SJCRH30 (cell line): ENCODE results near the gene FLT3. TPM values are rescaled to one million over a fixed set of nuclear protein-coding genes. Genes with fewer than 3 reads are reported as not detected.
"Not testable (repeated sequence)": the region's sequence is repeated elsewhere in the genome, so short reads cannot be mapped to it uniquely, and the experiment has no call there.

Experiments
- DNase-seq, 2 experiments: peaks; one replicate each; pipeline ENCODE4 v3.0.0-alpha.2; 2015 to 2020
- H3K27ac ChIP-seq: fragments of 250-450 bp; sonication (Bioruptor Pico); 2 replicates; pipeline ENCODE4 v1.5.1; 2020; ENCODE audit warnings: mild to moderate bottlenecking, moderate library complexity
- H3K27me3 ChIP-seq: fragments of 250-450 bp; sonication (Bioruptor Pico); 2 replicates; pipeline ENCODE4 v1.5.1; 2020; ENCODE audit warnings: mild to moderate bottlenecking, moderate library complexity
- H3K36me3 ChIP-seq: fragments of 250-450 bp; sonication (Bioruptor Pico); 2 replicates; pipeline ENCODE4 v1.5.1; 2020; ENCODE audit warnings: mild to moderate bottlenecking, moderate library complexity
- H3K4me1 ChIP-seq: fragments of 250-450 bp; sonication (Bioruptor Pico); 2 replicates; pipeline ENCODE4 v1.5.1; 2020; ENCODE audit warnings: mild to moderate bottlenecking, moderate library complexity
- H3K4me3 ChIP-seq: fragments of 250-450 bp; sonication (Bioruptor Pico); 2 replicates; pipeline ENCODE4 v1.5.1; 2020; ENCODE audit warnings: mild to moderate bottlenecking, moderate library complexity
- H3K9me3 ChIP-seq: fragments of 250-450 bp; sonication (Bioruptor Pico); replicated peaks from 2 replicates; pipeline ENCODE4 v1.5.1; 2020; ENCODE audit warnings: mild to moderate bottlenecking, moderate library complexity
- total RNA-seq: library from RNA; depleted of rRNA; stranded (reverse); fragments of >200 nt; shearing (Covaris generic); gene quantifications from 2 replicates; pipeline ENCODE4 v1.2.3, GENCODE V29; 2014

FLT3 gene
- total RNA-seq, 1 experiment from 2014 or later: not detected

DNA sequence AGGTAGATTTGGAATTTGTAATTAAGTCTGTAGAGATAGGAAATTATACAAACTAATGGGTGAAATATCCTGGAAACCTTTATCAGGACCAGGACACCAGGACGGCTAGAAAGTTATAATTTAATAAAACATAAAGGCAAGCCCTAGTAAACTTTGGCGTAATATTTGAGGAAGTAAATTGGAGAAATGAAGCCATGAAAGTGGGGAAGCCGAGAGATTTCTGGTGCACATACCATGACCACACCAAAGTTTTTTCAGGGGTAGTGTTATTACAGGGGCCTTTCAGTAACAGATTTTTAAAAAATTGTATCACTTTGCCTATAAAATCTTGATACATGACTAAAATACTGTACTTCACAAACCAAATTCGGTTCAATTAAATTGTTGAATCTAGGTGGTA is 57.2 kb downstream of the FLT3 start:
- Histone ChIP-seq H3K4me3 (no peak overlapping the region), H3K36me3 (no peaks in the 10 kb centered on the region), H3K27me3 (no peaks in the 10 kb centered on the region; the same call in 1 of the 2 replicates), H3K4me1 (no peaks in the 10 kb centered on the region), H3K27ac (no peak overlapping the region), H3K9me3 (0 out of 2 replicates have a peak, but pooled peaks cover 4% of the 10 kb centered on the region)
- no peak for DNase-seq

DNA sequence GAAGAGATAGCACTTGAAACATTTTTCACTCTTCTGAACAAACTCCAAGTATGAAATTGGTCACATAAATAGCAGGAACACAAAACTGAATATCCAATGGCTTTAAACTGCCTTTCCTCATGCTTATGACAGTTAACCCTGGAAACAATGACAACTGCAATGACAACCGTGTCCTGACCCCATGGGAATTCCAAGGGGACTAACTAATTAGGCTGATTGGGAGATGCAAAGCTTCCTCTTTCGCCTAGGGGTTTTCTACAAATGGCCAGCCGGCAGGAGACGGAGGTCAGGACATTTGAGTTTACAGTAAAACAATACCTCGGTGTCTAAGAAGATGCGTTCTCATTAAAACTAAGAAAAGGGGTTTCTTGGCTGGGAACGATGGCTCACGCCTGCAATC is 58.9 kb downstream of the FLT3 start:
- Histone ChIP-seq H3K27me3 (no peaks in the 10 kb centered on the region; the same call in 1 of the 2 replicates), H3K9me3 (0 out of 2 replicates have a peak, but pooled peaks cover 4% of the 10 kb centered on the region), H3K27ac (no peak overlapping the region), H3K4me1 (no peaks in the 10 kb centered on the region), H3K36me3 (no peaks in the 10 kb centered on the region), H3K4me3 (no peak overlapping the region)
- DNase-seq: no peak

DNA sequence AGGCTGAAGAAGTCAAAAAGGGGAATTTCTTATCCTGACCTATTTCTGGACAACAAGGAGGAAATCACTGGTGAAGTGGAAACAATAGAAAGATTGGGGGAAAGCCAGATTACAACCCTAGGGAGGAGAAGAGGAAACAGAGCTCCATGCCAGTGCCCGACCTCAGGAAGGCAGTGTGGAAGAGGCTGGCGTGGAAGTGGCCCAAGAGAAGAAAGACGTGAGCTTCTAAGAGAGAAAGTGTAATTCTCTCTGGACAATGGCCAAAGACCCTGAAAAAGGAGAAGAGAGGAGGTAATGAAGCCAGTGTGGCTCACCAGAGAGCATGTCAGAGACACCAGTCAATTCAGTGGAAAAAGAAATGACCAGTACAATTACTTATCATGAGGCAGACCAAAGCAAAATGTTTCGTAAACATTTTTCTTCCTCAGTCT is 59.3 kb downstream of the FLT3 start:
- no peaks in the 10 kb centered on the region; the same call in 1 of the 2 replicates for H3K27me3 ChIP-seq
- H3K27ac ChIP-seq: no peak overlapping the region
- H3K4me1 ChIP-seq: no peaks in the 10 kb centered on the region
- no peak for DNase-seq
- H3K4me3 ChIP-seq: no peak overlapping the region
- 0 out of 2 replicates have a peak, but pooled peaks cover 4% of the 10 kb centered on the region for H3K9me3 ChIP-seq
- no peaks in the 10 kb centered on the region for H3K36me3 ChIP-seq

DNA sequence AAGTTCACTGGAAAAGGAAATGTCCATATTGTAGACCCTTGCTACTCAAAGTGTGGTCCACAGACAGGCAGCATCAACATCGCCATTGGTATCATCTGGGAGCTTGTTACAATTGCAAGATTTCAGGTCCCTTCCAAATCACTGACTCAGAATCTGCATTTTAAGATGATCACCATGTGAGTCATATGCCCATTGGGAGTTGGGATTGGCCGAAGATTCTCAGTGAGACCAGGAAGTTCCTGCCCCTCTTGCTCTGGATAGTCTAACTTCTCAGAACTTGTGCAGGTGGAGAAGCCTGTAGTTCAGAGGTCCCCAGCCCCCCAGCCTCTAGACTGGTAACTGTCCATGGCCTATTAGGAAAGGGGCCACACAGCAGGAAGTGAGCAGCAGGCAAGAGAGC is 63.0 kb downstream of the FLT3 start:
- Histone ChIP-seq H3K4me3 (no peak overlapping the region), H3K27me3 (no peaks in the 10 kb centered on the region), H3K9me3 (no peaks in the 10 kb centered on the region), H3K4me1 (no peaks in the 10 kb centered on the region), H3K27ac (no peak overlapping the region), H3K36me3 (no peaks in the 10 kb centered on the region)
- DNase-seq: peak in 1 of 2 experiments; percentile 23

DNA sequence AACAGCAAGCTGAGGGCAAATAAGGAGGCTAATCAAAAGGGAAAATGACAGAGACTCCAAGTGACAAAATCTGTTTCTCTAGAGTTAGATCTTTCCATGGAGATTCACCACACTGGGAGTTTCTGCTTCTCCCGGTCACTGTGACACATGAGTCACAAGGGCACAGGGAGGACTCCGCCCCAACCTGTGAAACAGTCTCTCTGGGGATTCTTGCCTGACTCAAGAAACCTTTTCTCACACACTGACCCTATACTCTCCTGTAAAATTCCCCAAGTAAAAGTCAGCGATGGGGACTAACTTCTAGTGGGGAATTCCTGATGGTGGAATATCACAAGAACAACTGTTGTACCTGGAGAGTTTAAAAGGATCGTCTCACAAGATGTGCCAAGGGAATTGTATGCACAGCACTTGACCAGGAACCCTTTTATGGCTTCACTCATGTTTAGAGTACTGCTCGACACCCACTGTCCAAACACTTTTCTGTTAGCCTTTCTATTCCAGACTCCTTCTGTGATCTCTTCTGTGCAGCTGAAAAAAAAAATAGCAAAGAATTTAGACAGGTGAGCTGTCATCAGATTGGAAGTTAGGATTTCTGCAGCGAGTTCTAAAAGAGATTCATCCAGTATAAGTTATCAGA is 65.1 kb downstream of the FLT3 start:
- no peaks in the 10 kb centered on the region for H3K36me3 ChIP-seq
- DNase-seq: no peak
- no peaks in the 10 kb centered on the region for H3K4me1 ChIP-seq
- H3K4me3 ChIP-seq: no peak overlapping the region
- no peaks in the 10 kb centered on the region for H3K27me3 ChIP-seq
- H3K9me3 ChIP-seq: no peaks in the 10 kb centered on the region
- no peak overlapping the region for H3K27ac ChIP-seq

DNA sequence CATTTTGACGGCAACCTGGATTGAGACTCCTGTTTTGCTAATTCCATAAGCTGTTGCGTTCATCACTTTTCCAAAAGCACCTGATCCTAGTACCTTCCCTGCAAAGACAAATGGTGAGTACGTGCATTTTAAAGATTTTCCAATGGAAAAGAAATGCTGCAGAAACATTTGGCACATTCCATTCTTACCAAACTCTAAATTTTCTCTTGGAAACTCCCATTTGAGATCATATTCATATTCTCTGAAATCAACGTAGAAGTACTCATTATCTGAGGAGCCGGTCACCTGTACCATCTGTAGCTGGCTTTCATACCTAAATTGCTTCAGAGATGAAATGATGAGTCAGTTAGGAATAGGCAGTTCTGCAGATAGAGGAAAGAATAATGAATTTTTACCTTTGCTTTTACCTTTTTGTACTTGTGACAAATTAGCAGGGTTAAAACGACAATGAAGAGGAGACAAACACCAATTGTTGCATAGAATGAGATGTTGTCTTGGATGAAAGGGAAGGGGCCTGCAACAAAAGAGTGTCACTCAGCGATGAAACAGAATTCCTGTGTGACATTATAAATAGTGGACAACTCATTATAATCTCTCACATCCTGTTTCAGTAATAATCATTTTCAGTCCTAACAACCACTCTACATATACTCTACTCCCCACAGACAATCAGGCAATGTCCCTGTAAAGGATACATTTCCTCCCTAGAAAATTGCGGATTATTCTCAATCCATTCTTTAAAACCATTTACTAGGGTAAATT is 66.3 kb downstream of the FLT3 start:
- H3K4me1 ChIP-seq: no peaks in the 10 kb centered on the region
- peaks cover 9% of the 10 kb centered on the region; the same call in 1 of the 2 replicates for H3K27me3 ChIP-seq
- no peak overlapping the region for H3K4me3 ChIP-seq
- no peaks in the 10 kb centered on the region for H3K36me3 ChIP-seq
- no peak overlapping the region for H3K27ac ChIP-seq
- no peak for DNase-seq
- H3K9me3 ChIP-seq: no peaks in the 10 kb centered on the region

DNA sequence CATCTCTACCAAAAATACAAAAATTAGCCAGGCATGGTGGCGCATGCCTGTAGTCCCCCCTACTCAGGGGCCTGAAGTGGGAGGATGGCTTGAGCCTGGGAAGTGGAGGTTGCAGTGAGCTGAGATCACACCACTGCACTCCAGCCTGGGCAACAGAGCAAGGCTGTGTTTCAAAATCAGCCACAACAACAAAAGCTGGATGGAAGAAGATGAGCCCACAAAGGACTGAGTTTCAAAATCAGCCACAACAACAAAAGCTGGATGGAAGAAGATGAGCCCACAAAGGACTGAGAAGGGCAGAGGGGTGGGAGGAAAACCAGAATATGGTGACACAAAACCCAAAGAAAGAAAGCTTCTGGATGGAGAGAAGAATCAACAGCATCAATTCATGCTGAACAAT is 67.9 kb downstream of the FLT3 start:
- not testable (repeated sequence) for H3K4me3 ChIP-seq, H3K27me3 ChIP-seq, DNase-seq, H3K4me1 ChIP-seq, H3K27ac ChIP-seq, H3K9me3 ChIP-seq, H3K36me3 ChIP-seq

DNA sequence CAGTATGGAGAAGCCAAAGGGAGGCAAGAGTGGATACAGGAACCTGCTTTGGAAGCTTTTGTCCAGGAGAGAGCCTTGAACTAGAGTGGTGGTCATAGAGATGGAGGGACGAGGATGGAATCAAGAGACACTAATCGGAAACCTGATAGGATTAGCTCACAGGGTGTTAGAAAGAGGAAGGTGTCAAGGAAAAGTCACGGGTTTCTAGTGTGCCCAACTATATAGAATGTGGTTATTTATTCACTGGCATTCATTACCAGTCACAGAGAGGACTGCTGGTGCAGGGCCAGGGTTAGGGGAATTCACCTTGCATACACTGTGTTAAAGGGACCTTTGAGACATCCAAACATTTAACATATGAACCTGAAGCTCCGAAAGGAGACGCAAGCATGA is 68.5 kb downstream of the FLT3 start:
- no peaks in the 10 kb centered on the region for H3K36me3 ChIP-seq
- no peak for DNase-seq
- H3K4me3 ChIP-seq: no peak overlapping the region
- H3K27me3 ChIP-seq: peaks cover 9% of the 10 kb centered on the region; the same call in 1 of the 2 replicates
- no peaks in the 10 kb centered on the region for H3K4me1 ChIP-seq
- no peaks in the 10 kb centered on the region for H3K9me3 ChIP-seq
- no peak overlapping the region for H3K27ac ChIP-seq

DNA sequence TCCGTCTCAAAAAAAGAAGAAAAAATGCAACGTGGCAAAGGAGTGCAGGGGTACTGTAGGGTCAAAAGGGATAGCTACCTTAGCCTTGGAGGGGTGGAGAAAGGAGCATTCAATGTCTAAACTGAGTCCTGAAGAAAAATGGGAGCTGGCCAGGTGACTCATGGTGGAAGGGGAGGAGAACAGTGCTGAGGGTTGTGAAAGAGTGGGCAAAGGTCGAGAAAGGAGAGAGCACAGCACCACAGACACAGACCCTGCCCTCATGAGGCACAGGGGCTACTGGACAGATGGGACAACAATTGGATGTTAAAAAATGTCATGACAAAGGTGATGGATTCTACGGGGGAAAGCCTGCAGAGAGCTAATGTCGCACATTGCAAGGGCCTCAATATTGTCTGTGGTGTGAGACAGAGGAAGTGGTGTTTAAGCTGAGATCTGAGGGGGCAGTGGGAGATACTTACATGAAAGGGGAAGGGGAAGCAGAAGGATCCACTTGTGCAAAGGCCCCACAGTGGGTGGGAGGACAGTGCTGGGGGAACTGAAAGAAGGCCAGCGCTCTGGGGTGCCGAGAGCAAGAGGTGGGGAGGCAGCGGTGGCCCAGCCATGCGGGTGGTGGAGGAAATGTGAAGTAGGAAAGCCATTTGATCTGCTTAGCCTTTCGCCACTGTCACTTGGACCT is 69.0 kb downstream of the FLT3 start:
- no peaks in the 10 kb centered on the region for H3K4me1 ChIP-seq
- no peak overlapping the region for H3K27ac ChIP-seq
- H3K27me3 ChIP-seq: peaks cover 9% of the 10 kb centered on the region; the same call in 1 of the 2 replicates
- DNase-seq: no peak
- no peak overlapping the region for H3K4me3 ChIP-seq
- no peaks in the 10 kb centered on the region for H3K36me3 ChIP-seq
- no peaks in the 10 kb centered on the region for H3K9me3 ChIP-seq

DNA sequence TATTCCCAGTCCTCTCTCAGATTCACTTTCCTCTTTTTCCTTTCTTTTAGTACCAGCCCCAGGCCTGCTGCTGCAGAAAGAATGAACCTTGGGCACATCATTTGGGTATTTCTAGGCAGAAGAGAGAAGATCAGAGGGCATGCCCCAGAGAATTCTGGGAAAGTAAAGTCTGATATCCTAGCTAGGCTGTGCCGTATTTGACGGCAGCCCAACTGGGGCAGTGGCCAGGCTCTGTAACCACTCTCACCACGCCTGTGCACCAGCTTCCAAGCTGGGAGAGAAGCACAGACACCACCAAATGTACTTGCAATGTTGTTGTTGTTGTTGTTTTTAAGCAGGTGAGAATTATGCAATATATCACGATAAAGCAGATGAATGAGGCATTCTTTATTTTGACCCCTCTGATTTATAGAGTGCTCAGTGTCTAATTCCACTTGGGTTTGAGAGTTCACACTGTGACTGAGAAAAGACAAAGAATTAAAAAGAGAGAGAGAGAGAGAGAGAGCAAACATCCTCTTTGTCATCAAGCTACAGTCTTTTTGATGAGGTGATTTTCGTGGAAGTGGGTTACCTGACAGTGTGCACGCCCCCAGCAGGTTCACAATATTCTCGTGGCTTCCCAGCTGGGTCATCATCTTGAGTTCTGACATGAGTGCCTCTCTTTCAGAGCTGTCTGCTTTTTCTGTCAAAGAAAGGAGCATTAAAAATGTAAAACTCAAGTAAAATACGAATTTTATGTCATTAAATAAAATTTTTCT is 72.6 kb downstream of the FLT3 start:
- Histone ChIP-seq H3K36me3 (no peaks in the 10 kb centered on the region), H3K27me3 (peaks cover 9% of the 10 kb centered on the region), H3K9me3 (no peaks in the 10 kb centered on the region), H3K4me3 (no peak overlapping the region), H3K27ac (no peak overlapping the region), H3K4me1 (peaks cover 7% of the 10 kb centered on the region)
- DNase-seq: no peak

DNA sequence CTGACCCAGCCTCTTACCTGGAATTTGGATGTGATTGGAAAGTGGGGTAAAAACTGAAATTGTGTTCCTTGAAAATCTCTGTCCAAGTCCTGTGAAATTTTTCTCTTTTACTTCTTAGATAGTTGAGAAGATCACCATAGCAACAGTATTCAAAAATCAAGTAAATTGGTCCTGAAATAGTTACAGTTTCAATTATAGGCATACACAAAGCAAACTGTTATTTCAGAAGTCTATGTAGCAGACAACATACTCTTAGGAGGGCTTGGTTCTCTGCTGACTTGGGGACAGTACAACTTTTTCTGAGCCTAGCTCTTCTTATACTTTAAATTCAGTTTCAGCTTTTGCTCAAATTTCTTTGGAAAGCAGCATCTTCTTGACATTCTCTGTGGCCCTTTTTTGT is 73.3 kb downstream of the FLT3 start:
- DNase-seq: no peak
- no peak overlapping the region for H3K4me3 ChIP-seq
- H3K36me3 ChIP-seq: no peaks in the 10 kb centered on the region
- no peak overlapping the region for H3K27ac ChIP-seq
- H3K4me1 ChIP-seq: peaks cover 11% of the 10 kb centered on the region
- H3K9me3 ChIP-seq: no peaks in the 10 kb centered on the region
- peaks cover 9% of the 10 kb centered on the region for H3K27me3 ChIP-seq

DNA sequence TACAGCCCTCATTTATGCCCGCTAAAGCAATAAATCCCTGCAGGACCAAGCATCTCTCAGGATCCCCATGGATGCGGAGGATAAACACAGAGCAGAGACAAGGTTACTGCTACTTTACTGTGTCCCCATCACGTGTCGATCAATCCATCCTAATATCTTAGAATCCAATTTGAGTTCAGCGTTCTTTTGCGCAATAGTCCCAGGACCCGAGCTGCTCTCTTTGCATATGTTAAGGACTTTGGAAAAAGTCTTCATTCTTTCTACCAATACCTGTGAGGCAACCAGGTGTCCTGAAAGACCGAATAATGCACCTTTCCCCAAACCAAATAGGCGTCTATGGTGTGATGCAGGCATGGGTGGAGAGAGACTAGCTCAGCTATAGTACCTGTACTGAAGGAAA is 73.9 kb downstream of the FLT3 start:
- DNase-seq: no peak
- no peak overlapping the region for H3K27ac ChIP-seq
- H3K27me3 ChIP-seq: peaks cover 9% of the 10 kb centered on the region
- H3K4me1 ChIP-seq: peaks cover 11% of the 10 kb centered on the region
- no peak overlapping the region for H3K4me3 ChIP-seq
- H3K36me3 ChIP-seq: no peaks in the 10 kb centered on the region
- no peaks in the 10 kb centered on the region for H3K9me3 ChIP-seq

DNA sequence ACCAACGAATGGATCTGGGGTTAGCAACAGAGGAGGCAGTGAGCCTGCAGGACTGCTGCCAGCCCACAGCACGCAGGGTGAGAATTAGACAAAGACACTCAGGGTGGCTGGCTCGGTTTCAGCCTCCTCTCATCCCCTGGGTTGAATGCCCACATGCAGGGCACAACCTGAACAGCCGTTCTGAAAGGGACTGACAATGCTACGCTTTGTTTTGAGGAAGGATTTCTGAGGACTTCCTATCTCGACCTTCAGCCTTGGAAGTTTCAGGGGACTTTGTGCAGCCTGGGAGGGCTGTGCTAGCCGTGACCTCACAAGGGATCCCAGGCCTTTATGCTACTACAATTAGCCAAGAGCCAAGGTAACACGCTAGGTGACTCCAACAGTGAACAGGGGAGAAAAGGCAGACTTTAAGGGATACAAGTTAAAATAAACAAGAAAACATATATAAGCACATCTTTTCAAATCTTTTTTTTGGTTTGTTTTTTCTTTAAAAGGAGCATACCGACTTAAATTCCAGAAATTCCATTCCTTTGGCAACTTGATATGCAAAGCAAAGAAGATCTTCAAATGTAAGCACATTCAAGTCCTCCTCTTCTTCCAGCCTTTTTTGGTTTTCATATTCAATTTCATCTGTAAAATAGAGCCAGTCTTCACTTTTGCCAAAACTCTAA is 77.4 kb downstream of the FLT3 start:
- Histone ChIP-seq H3K27ac (peak overlapping the region; percentile 27; the same call in 1 of the 2 replicates), H3K36me3 (no peaks in the 10 kb centered on the region), H3K4me1 (peaks cover 11% of the 10 kb centered on the region), H3K27me3 (peaks cover 1% of the 10 kb centered on the region), H3K9me3 (no peaks in the 10 kb centered on the region), H3K4me3 (peak overlapping the region; percentile 6; the same call in 1 of the 2 replicates)
- DNase-seq: peak; percentile 32 to 50

DNA sequence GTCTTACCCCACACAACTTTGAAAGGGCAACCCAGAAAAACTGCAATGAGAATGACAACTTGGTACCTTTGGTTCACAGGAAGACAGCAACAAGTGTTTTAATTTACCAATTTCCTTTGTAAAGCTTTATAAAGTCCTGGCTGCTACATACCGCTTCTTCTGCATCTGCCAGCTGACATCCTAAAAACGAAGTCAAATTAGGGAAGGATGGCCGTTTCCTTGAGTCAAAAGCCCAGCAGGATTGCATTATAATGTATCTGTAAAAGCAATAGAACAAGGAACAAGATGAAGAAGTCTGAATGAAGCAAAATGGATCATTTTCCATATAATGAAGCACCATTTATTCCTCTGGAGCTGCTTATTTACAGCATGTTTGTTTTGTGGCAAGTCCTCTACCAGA is 86.1 kb downstream of the FLT3 start:
- no peak for DNase-seq
- no peaks in the 10 kb centered on the region for H3K9me3 ChIP-seq

More for the DNA sequence above, 86.1 kb downstream of the FLT3 start:
- Histone ChIP-seq H3K36me3 (no peaks in the 10 kb centered on the region), H3K4me1 (no peaks in the 10 kb centered on the region), H3K27me3 (peaks cover 8% of the 10 kb centered on the region; the same call in 1 of the 2 replicates), H3K27ac (no peak overlapping the region), H3K4me3 (no peak overlapping the region)
